Memory B cell (primary cell): ENCODE measurements around the gene KIF14.
"Not testable (repeated sequence)": the region's sequence is repeated elsewhere in the genome, so short reads cannot be mapped to it uniquely, and the experiment has no call there.

Source experiments
- ATAC-seq: fragments of 150-1000 bp; cut with Tn5 transposase; 2 replicates; pipeline ENCODE4 v1.10.0; 2021; ENCODE audit warnings: low read depth, mild to moderate bottlenecking, moderate library complexity
- DNase-seq, 2 donors: peaks; one replicate each; pipeline ENCODE4 v3.0.0; 2022; ENCODE audit warnings: low spot score in 2 of 2
- H3K27ac Mint-ChIP-seq: one replicate; pipeline ENCODE4 v1.8.0; 2022; ENCODE audit warnings: mild to moderate bottlenecking, moderate library complexity, mixed read lengths
- H3K27me3 Mint-ChIP-seq: one replicate; pipeline ENCODE4 v1.8.0; 2022; ENCODE audit warnings: mixed read lengths
- H3K36me3 Mint-ChIP-seq: one replicate; pipeline ENCODE4 v1.8.0; 2022; ENCODE audit warnings: mild to moderate bottlenecking, mixed read lengths
- H3K4me1 Mint-ChIP-seq: one replicate; pipeline ENCODE4 v1.8.0; 2022; ENCODE audit warnings: mixed read lengths
- H3K4me3 Mint-ChIP-seq: one replicate; pipeline ENCODE4 v1.8.0; 2022; ENCODE audit warnings: mild to moderate bottlenecking, moderate library complexity, mixed read lengths
- H3K9me3 Mint-ChIP-seq: one replicate; pipeline ENCODE4 v1.8.0; 2022; ENCODE audit warnings: mixed read lengths

The KIF14 gene

GRCh38 chr1:200642481-200642880 is 21.9 kb upstream of the KIF14 start:
- H3K36me3 Mint-ChIP-seq = peaks cover 13% of the 10 kb centered on the region
- peaks cover 9% of the 10 kb centered on the region for H3K4me1 Mint-ChIP-seq
- H3K27ac Mint-ChIP-seq = no peak overlapping the region
- ATAC-seq = no peak
- H3K27me3 Mint-ChIP-seq = no peaks in the 10 kb centered on the region
- no peak overlapping the region for H3K4me3 Mint-ChIP-seq
- no peak for DNase-seq
- H3K9me3 Mint-ChIP-seq = no peaks in the 10 kb centered on the region

DNA sequence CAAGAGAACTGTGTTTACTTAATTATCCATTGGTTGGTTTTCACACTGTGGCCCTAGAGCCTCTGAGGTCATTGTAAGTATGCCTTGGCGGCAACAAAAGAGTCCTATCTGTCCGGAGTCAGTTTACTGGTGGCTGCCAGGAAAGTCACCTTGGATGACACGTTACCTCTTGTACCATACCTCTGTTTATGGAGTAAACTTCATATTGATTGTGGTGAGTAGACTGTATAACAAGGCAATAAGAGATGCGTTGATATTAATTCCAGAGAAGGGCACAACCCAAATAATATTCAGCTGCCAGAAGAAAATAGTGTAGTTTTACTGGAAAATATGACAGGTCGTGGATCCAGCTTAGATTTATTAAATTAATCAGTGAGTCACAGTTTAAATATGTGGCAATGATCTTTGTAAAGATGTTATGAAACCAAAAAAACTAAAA is 20.4 kb upstream of the KIF14 start:
- H3K4me1 Mint-ChIP-seq = peaks cover 4% of the 10 kb centered on the region
- no peak overlapping the region for H3K4me3 Mint-ChIP-seq
- H3K9me3 Mint-ChIP-seq = no peaks in the 10 kb centered on the region
- no peaks in the 10 kb centered on the region for H3K27me3 Mint-ChIP-seq
- ATAC-seq (no peak), DNase-seq (no peak)
- H3K36me3 Mint-ChIP-seq = peaks cover 8% of the 10 kb centered on the region
- no peak overlapping the region for H3K27ac Mint-ChIP-seq

- Mint-ChIP-seq H3K4me3 (no peak overlapping the region), H3K27ac (no peak overlapping the region), H3K27me3 (no peaks in the 10 kb centered on the region), H3K9me3 (no peaks in the 10 kb centered on the region), H3K4me1 (peaks cover 4% of the 10 kb centered on the region), H3K36me3 (peaks cover 8% of the 10 kb centered on the region)
- DNase-seq (no peak), ATAC-seq (no peak)
These were observed 19.9 kb upstream of the KIF14 start for GRCh38 chr1:200640373-200640962.

- Mint-ChIP-seq H3K27ac (no peak overlapping the region), H3K4me1 (peaks cover 4% of the 10 kb centered on the region)
These were observed 17.5 kb upstream of the KIF14 start for GRCh38 chr1:200638073-200638472.

DNA sequence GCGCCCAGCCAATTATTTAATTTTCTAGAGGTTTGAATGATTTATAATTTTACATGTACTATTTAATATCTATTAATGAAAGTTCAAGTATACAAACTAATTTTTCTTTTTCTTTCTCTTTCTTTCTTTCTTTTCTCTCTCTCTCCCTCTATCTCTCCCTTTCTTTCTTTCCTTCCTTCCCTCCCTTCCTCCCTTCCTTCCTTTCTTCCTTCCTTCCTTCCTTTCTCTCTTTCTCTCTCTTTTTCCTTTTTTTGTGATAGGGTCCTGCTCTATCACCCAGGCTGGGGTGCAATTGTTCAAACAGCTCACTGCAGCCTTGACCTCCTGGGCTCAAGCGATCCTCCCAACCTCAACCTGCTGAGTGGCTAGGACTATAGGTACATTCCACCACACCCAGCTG is 16.1 kb upstream of the KIF14 start:
- no peak overlapping the region for H3K27ac Mint-ChIP-seq
- no peaks in the 10 kb centered on the region for H3K9me3 Mint-ChIP-seq
- H3K4me3 Mint-ChIP-seq = no peak overlapping the region
- H3K36me3 Mint-ChIP-seq = peaks cover 2% of the 10 kb centered on the region
- no peaks in the 10 kb centered on the region for H3K27me3 Mint-ChIP-seq
- no peak for ATAC-seq
- H3K4me1 Mint-ChIP-seq = peaks cover 4% of the 10 kb centered on the region
- no peak for DNase-seq

More at GRCh38 chr1:200638073-200638472, 17.5 kb upstream of the KIF14 start:
- DNase-seq (no peak), ATAC-seq (no peak)
- Mint-ChIP-seq H3K27me3 (no peaks in the 10 kb centered on the region), H3K9me3 (no peaks in the 10 kb centered on the region), H3K4me3 (no peak overlapping the region), H3K36me3 (peaks cover 5% of the 10 kb centered on the region)

GRCh38 chr1:200634261-200635122 is 13.9 kb upstream of the KIF14 start:
- Mint-ChIP-seq H3K9me3 (no peaks in the 10 kb centered on the region), H3K4me3 (no peak overlapping the region), H3K27me3 (no peaks in the 10 kb centered on the region), H3K4me1 (no peaks in the 10 kb centered on the region), H3K27ac (no peak overlapping the region), H3K36me3 (peaks cover 2% of the 10 kb centered on the region)
- DNase-seq (no peak), ATAC-seq (no peak)

GRCh38 chr1:200631375-200631774 is 10.8 kb upstream of the KIF14 start:
- H3K27ac Mint-ChIP-seq = no peak overlapping the region
- H3K4me1 Mint-ChIP-seq = peaks cover 16% of the 10 kb centered on the region
- H3K9me3 Mint-ChIP-seq = no peaks in the 10 kb centered on the region
- H3K27me3 Mint-ChIP-seq = no peaks in the 10 kb centered on the region
- no peak for ATAC-seq
- DNase-seq = no peak
- H3K4me3 Mint-ChIP-seq = no peak overlapping the region
- no peaks in the 10 kb centered on the region for H3K36me3 Mint-ChIP-seq

DNA sequence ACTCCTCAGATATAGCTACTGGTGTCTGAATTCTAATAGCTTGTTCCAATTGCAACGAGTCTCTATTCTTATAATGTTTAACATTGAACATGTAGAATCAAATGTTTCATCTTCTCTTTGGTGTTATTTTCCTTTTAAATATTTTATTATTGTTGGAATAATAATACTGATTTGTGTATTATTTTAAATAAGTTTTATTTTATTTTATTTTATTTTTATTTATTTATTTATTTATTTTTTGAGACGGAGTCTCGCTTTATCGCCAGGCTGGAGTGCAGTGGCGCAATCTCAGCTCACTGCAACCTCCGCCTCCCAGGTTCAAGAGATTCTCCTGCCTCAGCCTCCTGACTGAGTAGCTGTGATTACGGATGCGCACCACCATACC is 10.0 kb upstream of the KIF14 start:
- not testable (repeated sequence) for H3K4me3 Mint-ChIP-seq

DNA sequence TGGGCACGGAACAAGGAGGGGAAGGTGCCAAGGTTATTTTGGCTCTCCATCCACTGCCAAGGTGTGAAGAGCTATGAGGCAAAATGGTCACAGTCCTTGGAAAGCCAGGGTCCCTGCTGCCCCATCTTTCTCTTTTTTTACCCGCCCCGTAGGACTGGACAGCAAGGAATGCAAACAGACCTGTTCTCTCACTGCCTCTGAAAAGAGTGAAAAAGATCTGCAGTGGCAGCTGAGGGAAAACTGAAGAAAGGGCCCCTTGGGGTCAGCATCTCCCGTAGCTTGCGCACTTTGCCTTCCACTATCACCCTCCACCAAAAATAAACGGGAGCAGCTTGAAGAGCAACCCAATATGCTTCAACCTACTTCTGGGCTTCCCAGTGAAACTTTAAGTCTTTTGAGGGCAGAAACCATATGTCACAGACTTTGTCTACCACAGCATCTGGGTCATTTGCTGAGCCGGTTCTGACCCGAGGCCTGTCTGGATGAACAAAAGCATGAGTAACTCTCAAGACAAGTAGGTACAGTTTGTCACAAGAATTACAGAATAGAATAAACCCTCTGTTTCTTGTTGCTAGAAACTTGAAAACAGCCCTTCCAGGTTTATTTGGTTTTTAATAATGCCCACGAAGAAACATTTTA is 9.4 kb upstream of the KIF14 start:
- H3K4me1 Mint-ChIP-seq = peaks cover 16% of the 10 kb centered on the region
- H3K9me3 Mint-ChIP-seq = no peaks in the 10 kb centered on the region
- ATAC-seq (no peak), DNase-seq (no peak)
- H3K27ac Mint-ChIP-seq = no peak overlapping the region
- no peaks in the 10 kb centered on the region for H3K36me3 Mint-ChIP-seq
- H3K27me3 Mint-ChIP-seq = no peaks in the 10 kb centered on the region
- H3K4me3 Mint-ChIP-seq = no peak overlapping the region

More for the DNA sequence above, 10.0 kb upstream of the KIF14 start:
- H3K27ac Mint-ChIP-seq, DNase-seq, H3K9me3 Mint-ChIP-seq, ATAC-seq, H3K36me3 Mint-ChIP-seq, H3K27me3 Mint-ChIP-seq: not testable (repeated sequence)
- peaks cover 16% of the 10 kb centered on the region for H3K4me1 Mint-ChIP-seq

GRCh38 chr1:200628223-200628881 is 7.8 kb upstream of the KIF14 start:
- no peaks in the 10 kb centered on the region for H3K36me3 Mint-ChIP-seq
- peak overlapping the region; percentile 95 for H3K27ac Mint-ChIP-seq
- H3K27me3 Mint-ChIP-seq = no peaks in the 10 kb centered on the region
- ATAC-seq (peak; percentile 85), DNase-seq (peak; percentile 36 to 58)
- H3K9me3 Mint-ChIP-seq = no peaks in the 10 kb centered on the region
- peak overlapping the region; percentile 71 for H3K4me3 Mint-ChIP-seq
- peaks cover 16% of the 10 kb centered on the region for H3K4me1 Mint-ChIP-seq

DNA sequence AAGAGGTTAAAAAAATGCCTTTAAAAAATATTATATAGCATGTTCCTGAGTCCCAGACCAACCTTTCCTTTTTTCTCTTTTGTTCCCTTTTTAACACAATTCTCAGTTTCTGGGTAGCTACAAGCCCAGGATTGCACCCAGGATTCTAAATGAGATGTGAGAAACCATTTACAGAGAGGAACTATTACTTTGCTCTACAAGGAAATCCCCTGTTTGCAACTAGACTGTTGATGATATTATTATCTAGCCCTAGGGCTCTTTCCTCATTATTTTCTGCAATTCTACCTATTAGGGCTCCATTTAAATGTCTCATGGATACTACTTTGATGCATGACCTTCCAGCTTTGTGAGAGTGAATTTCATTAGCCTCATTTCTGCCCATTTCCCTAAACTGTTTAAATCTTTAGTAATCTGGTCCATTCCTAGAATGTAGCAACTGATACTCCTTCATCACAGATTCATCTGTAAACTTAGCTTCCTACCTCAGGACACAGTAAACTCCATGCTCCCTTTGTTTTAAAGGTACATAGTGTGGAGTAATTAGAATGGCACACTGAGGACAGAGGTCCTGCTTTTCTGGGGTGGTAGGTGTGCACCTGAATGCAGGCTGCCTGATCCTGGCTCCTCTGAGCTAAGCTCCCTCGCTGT is 7.1 kb upstream of the KIF14 start:
- no peaks in the 10 kb centered on the region for H3K9me3 Mint-ChIP-seq
- no peaks in the 10 kb centered on the region for H3K27me3 Mint-ChIP-seq
- peak overlapping the region; percentile 71 for H3K4me3 Mint-ChIP-seq
- DNase-seq = peak in 1 of 2 donors; percentile 14
- H3K27ac Mint-ChIP-seq = peak overlapping the region; percentile 95
- peaks cover 16% of the 10 kb centered on the region for H3K4me1 Mint-ChIP-seq
- no peaks in the 10 kb centered on the region for H3K36me3 Mint-ChIP-seq
- peak; percentile 53 for ATAC-seq

DNA sequence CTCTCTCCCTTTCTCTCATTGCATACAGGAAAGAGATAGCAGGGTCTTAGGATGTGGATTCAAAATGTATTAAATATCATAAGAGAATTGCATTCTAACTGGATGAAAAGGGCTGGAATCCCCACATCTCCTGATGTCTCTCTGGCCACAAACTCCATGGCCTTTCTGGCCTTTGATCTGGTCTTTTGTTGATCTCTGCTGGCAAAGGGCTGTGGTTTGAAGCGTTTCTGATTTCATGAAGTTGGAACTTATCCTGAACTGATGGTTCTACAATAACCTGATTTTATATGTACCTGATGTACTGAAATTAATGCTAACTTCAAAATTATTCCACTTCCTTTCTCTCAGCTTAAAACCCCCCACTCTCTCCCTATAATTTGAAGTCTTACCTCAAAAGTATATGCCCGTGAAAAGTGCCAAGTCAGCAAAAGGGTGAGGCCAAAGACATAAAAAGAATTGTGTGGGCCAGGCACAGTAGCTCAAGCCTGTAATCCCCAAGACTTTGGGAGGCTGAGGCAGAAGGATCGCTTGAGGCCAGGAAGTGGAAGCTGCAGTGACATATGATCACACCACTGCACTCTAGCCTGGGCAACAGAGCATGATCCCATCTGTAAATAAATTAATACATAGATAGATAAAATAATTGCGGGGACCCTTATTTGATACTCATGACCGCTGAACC is 6.4 kb upstream of the KIF14 start:
- Mint-ChIP-seq H3K36me3 (no peaks in the 10 kb centered on the region), H3K4me3 (no peak overlapping the region), H3K27ac (peak overlapping the region; percentile 95), H3K27me3 (no peaks in the 10 kb centered on the region), H3K4me1 (peaks cover 16% of the 10 kb centered on the region), H3K9me3 (no peaks in the 10 kb centered on the region)
- ATAC-seq (no peak), DNase-seq (no peak)

GRCh38 chr1:200625381-200625824 is 4.9 kb upstream of the KIF14 start:
- Mint-ChIP-seq H3K4me1 (peaks cover 16% of the 10 kb centered on the region), H3K4me3 (no peak overlapping the region), H3K27ac (no peak overlapping the region), H3K36me3 (no peaks in the 10 kb centered on the region), H3K27me3 (no peaks in the 10 kb centered on the region), H3K9me3 (no peaks in the 10 kb centered on the region)
- DNase-seq (no peak), ATAC-seq (no peak)
